ENCODE data around the gene AQP12B. TPM values are rescaled to one million over a fixed set of nuclear protein-coding genes. Genes with fewer than 3 reads are reported as not detected.

AQP12B gene
- total RNA-seq, 1 experiment from 2014 or later, result not detected

DNA sequence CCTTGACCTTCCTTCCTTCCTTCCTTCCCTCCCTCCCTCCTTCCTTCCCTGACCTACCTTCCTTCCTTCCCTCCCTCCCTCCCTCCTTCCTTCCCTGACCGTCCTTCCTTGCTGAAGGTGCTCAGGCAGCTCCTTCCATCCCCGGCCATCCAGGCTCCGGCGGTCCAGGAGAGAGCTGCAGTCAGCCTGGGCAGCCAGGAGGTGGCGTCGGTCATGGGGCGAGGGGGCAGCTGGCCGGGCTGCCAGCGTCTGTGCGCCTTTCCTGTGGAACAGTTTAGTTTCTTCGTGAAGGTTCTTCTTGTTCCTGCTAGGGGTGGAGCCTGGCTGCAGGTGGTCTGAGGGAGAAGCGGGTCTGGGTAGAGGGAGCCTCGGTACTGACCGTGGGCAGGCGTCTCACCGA is 41.7 kb downstream of the AQP12B start:
- no peak for TF ChIP-seq EZH2phosphoT487 (IDR thresholded peaks at IDR 0.05; ENCODE audit: borderline replicate concordance, low read length)
- TF ChIP-seq, protein P1, sequence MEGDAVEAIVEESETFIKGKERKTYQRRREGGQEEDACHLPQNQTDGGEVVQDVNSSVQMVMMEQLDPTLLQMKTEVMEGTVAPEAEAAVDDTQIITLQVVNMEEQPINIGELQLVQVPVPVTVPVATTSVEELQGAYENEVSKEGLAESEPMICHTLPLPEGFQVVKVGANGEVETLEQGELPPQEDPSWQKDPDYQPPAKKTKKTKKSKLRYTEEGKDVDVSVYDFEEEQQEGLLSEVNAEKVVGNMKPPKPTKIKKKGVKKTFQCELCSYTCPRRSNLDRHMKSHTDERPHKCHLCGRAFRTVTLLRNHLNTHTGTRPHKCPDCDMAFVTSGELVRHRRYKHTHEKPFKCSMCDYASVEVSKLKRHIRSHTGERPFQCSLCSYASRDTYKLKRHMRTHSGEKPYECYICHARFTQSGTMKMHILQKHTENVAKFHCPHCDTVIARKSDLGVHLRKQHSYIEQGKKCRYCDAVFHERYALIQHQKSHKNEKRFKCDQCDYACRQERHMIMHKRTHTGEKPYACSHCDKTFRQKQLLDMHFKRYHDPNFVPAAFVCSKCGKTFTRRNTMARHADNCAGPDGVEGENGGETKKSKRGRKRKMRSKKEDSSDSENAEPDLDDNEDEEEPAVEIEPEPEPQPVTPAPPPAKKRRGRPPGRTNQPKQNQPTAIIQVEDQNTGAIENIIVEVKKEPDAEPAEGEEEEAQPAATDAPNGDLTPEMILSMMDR (conservative IDR thresholded peaks at IDR 0.05; ENCODE audit: low read depth, low read length), result peak; percentile 54
- TF ChIP-seq EZH2 (IDR thresholded peaks at IDR 0.05; ENCODE audit: low read length, unreplicated experiment), result no peak
- H3K27ac ChIP-seq (ENCODE audit: low read length), result no peak overlapping the region
- no TSS peak for BruUV-seq (replicated peaks)
- H3K27me3 ChIP-seq (ENCODE audit: low read length), result peaks cover 22% of the 10 kb centered on the region; the same call in 1 of the 2 replicates
- H3K4me1 ChIP-seq (ENCODE audit: insufficient read depth, low read length), result no peaks in the 10 kb centered on the region
- DNase-seq (peak; percentile 50), ATAC-seq (peak; percentile 73)
- H3F3A ChIP-seq (ENCODE audit: low read length, unreplicated experiment), result no peaks in the 10 kb centered on the region
- no peak overlapping the region for H3K9ac ChIP-seq (ENCODE audit: low read length)
- intact Hi-C loops (cut with micrococcal nuclease), result no loop called here
- no peaks in the 10 kb centered on the region for H3K79me2 ChIP-seq (ENCODE audit: low read length)
- no peaks in the 10 kb centered on the region for H3K36me3 ChIP-seq (ENCODE audit: low read depth, low read length)
- H3K9me2 ChIP-seq (replicated peaks; ENCODE audit: low read length), result no peaks in the 10 kb centered on the region
- CTCF ChIA-PET, result interaction anchor here (0.5 to 1.0 kb wide), 2 partner anchors 118 to 200 kb away, joined by 3 to 4 read pairs; no protein-coding TSS in a partner anchor
- no peak overlapping the region for H3K4me2 ChIP-seq (ENCODE audit: low read length)
- no peaks in the 10 kb centered on the region for H4K20me1 ChIP-seq (ENCODE audit: low read length)
- H3K9me3 ChIP-seq (ENCODE audit: low read length), result no peaks in the 10 kb centered on the region
- POLR2A ChIA-PET (ENCODE audit: unreplicated experiment), result interaction anchor here (0.6 kb wide), 1 partner anchor 80 kb away, joined by 7 read pairs; no protein-coding TSS in a partner anchor
- no peak overlapping the region for H3K4me3 ChIP-seq (ENCODE audit: low read length)
- no peak overlapping the region for H2AFZ ChIP-seq (ENCODE audit: low read length)

DNA sequence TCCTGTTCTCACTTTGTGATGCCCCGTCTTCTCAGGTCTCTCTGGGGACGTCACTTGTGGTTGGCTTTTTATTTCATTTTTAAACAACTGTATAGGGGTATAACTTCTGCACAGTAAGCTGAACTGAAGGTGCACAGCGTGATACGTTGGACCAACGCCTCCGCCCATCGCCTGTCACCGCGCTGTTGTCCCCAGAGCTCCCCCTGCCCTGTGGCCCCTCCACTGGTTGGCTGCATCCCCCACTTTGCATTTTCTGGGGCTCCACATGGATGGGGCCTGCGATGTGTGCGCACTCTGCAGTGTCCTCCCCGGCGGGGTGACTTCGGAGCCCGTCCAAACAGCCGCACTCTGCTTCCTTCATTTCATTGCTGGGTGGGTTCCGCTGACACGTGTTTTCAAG is 43.1 kb downstream of the AQP12B start:
- Histone ChIP-seq H3K27ac (ENCODE audit: low read length) (no peak overlapping the region), H3K9ac (ENCODE audit: low read length) (no peak overlapping the region), H2AFZ (ENCODE audit: low read length) (no peak overlapping the region), H3K27me3 (ENCODE audit: low read length) (peaks cover 22% of the 10 kb centered on the region; the same call in 1 of the 2 replicates), H3K79me2 (ENCODE audit: low read length) (no peaks in the 10 kb centered on the region), H3K36me3 (ENCODE audit: low read depth, low read length) (no peaks in the 10 kb centered on the region), H3K4me3 (ENCODE audit: low read length) (no peak overlapping the region), H3K9me2 (replicated peaks; ENCODE audit: low read length) (no peaks in the 10 kb centered on the region), H3K9me3 (ENCODE audit: low read length) (no peaks in the 10 kb centered on the region), H4K20me1 (ENCODE audit: low read length) (no peaks in the 10 kb centered on the region), H3K4me2 (ENCODE audit: low read length) (no peak overlapping the region), H3K4me1 (ENCODE audit: insufficient read depth, low read length) (no peaks in the 10 kb centered on the region), H3F3A (ENCODE audit: low read length, unreplicated experiment) (no peaks in the 10 kb centered on the region)
- TF ChIP-seq, protein P1 (conservative IDR thresholded peaks at IDR 0.05; ENCODE audit: low read depth, low read length), result no peak
- TF ChIP-seq EZH2phosphoT487 (IDR thresholded peaks at IDR 0.05; ENCODE audit: borderline replicate concordance, low read length) (no peak), EZH2 (IDR thresholded peaks at IDR 0.05; ENCODE audit: low read length, unreplicated experiment) (no peak)
- ATAC-seq (no peak), DNase-seq (no peak)
- BruUV-seq (replicated peaks), result no TSS peak
- intact Hi-C loops (cut with micrococcal nuclease), result no loop called here
- ChIA-PET CTCF (no interaction called here), POLR2A (ENCODE audit: unreplicated experiment) (no interaction called here)

DNA sequence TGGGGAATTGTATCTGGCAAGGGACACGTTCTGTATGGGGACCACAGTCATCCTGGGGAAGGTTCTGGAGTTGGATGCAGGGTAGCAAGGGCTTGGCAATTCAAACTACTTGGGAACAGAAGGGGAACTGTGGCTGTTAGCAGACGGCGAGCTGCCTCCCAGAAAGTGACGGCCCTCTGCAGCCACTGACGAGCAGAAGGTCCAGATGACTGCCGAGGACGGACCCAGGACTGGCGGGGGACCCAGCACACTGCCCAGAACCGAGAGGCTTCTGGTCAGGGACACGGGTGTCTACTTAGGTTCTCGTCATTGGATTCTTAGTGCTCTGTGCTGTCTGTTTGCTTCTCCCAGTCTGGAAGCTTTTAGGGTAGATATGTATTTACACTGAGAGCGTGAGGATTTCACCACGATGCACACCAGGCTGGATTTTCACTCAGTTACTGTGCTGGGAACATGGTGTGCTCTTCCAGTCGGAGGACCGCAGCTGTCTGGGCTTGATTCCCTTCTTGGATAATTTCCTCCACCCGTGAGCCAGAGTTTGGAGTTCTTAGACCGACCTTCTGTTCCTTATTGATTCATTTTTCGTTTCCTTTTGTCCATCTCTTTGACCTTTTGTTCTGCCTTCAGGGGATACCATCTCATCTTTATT is 44.0 kb downstream of the AQP12B start:
- Histone ChIP-seq H3K27me3 (ENCODE audit: low read length) (peaks cover 16% of the 10 kb centered on the region; the same call in 1 of the 2 replicates), H3K4me3 (ENCODE audit: low read length) (no peak overlapping the region), H3K79me2 (ENCODE audit: low read length) (no peaks in the 10 kb centered on the region), H3K9ac (ENCODE audit: low read length) (no peak overlapping the region), H3K4me1 (ENCODE audit: insufficient read depth, low read length) (no peaks in the 10 kb centered on the region), H4K20me1 (ENCODE audit: low read length) (no peaks in the 10 kb centered on the region), H3K27ac (ENCODE audit: low read length) (no peak overlapping the region), H3K9me3 (ENCODE audit: low read length) (no peaks in the 10 kb centered on the region), H3K4me2 (ENCODE audit: low read length) (no peak overlapping the region), H3K36me3 (ENCODE audit: low read depth, low read length) (no peaks in the 10 kb centered on the region), H3F3A (ENCODE audit: low read length, unreplicated experiment) (no peaks in the 10 kb centered on the region), H3K9me2 (replicated peaks; ENCODE audit: low read length) (no peaks in the 10 kb centered on the region), H2AFZ (ENCODE audit: low read length) (no peak overlapping the region)
- intact Hi-C loops (cut with micrococcal nuclease), result no loop called here
- ChIA-PET CTCF (no interaction called here), POLR2A (ENCODE audit: unreplicated experiment) (no interaction called here)
- TF ChIP-seq EZH2phosphoT487 (IDR thresholded peaks at IDR 0.05; ENCODE audit: borderline replicate concordance, low read length) (no peak), EZH2 (IDR thresholded peaks at IDR 0.05; ENCODE audit: low read length, unreplicated experiment) (no peak)
- TF ChIP-seq, protein P1 (conservative IDR thresholded peaks at IDR 0.05; ENCODE audit: low read depth, low read length), result no peak
- BruUV-seq (replicated peaks), result no TSS peak
- ATAC-seq (no peak), DNase-seq (no peak)
